HepG2 (cell line): ENCODE results near the gene UACA. TPM values are rescaled to one million over a fixed set of nuclear protein-coding genes. Genes with fewer than 3 reads are reported as not detected.

Experiments
- ATAC-seq: fragments of 200-7000 bp; cut with Tn5 transposase; 3 replicates; pipeline ENCODE4 v1.9.1; 2020; ENCODE audit warnings: mild to moderate bottlenecking, moderate library complexity
- BruUV-seq: library from RNA; stranded (reverse); fragments of 400-500 nt; replicated peaks from 2 replicates; lab custom pipeline; 2021; lab: Mats Ljungman, UMichigan
- CTCF ChIA-PET: fragments of 300-600 bp; formaldehyde crosslinking; extraction: SDS; loops from one replicate; lab custom pipeline; 2021; ENCODE audit warnings: low total read pairs, inconsistent platforms, low intra/inter-chr PET ratio; lab: Yijun Ruan, JAX
- POLR2A ChIA-PET: fragments of 350-600 bp; sonication (Branson Sonifier 250); formaldehyde crosslinking; loops from one replicate; lab custom pipeline; 2020; ENCODE audit warnings: antibody characterized with exemption, inconsistent platforms; lab: Yijun Ruan, JAX
- DNase-seq: peaks from one replicate; pipeline ENCODE4 v3.0.0-alpha.2; 2015; ENCODE audit warnings: low spot score
- FAIRE-seq: peaks from 3 replicates; lab custom pipeline; 2011; peaks lifted over from hg19 to GRCh38; lab: Jason Lieb, UNC
- H2AFZ ChIP-seq: one replicate; pipeline ENCODE4 v1.6.1; 2011; ENCODE audit warnings: low read length, inconsistent platforms
- H3K27ac ChIP-seq: fragments of 300-600 bp; 3 replicates; pipeline ENCODE4 v1.8.0; 2011; ENCODE audit warnings: mixed run types, mild to moderate bottlenecking, mixed read lengths, low read length, inconsistent platforms; ENCODE audit not compliant: insufficient read depth; ENCODE audit errors: extremely low read length
- H3K27me3 ChIP-seq, 2 experiments: fragments of 200-600 bp in 1 of 2; 2 replicates in 1 of 2; 3 replicates in 1 of 2; pipeline versions ENCODE4 v1.6.0 to v1.8.0; 2011; ENCODE audit warnings: low read length in 2 of 2, mild to moderate bottlenecking in 2 of 2, moderate library complexity in 2 of 2, inconsistent platforms in 1 of 2; ENCODE audit not compliant: insufficient read depth in 2 of 2, control insufficient read depth in 1 of 2
- H3K36me3 ChIP-seq, 2 experiments: fragments of 200-600 bp in 1 of 2; replicated peaks in 1 of 2; 2 replicates in 1 of 2; 3 replicates in 1 of 2; pipeline versions ENCODE4 v1.5.1 to v1.8.0; 2011; ENCODE audit warnings: low read length in 2 of 2, inconsistent platforms in 1 of 2; ENCODE audit not compliant: insufficient read depth in 2 of 2, control insufficient read depth in 1 of 2
- H3K4me1 ChIP-seq: 2 replicates; pipeline ENCODE4 v1.5.1; 2012; ENCODE audit warnings: low read length, inconsistent platforms; ENCODE audit not compliant: insufficient read depth
- H3K4me2 ChIP-seq: 2 replicates; pipeline ENCODE4 v1.6.0; 2011; ENCODE audit warnings: low read depth, low read length, inconsistent platforms
- H3K4me3 ChIP-seq, 3 experiments: fragments of 200-600 bp in 1 of 3; sonication (generic), shearing (Covaris generic) in 1 of 3; replicated peaks in 1 of 3; 2 replicates each; pipeline ENCODE4 v1.5.1; 2011 to 2016; ENCODE audit warnings: low read length in 3 of 3, inconsistent platforms in 2 of 3, low read depth in 2 of 3, mild to moderate bottlenecking in 2 of 3, control low read depth in 1 of 3, mixed read lengths in 1 of 3; ENCODE audit not compliant: insufficient read depth in 1 of 3
- H3K79me2 ChIP-seq: one replicate; pipeline ENCODE4 v1.6.1; 2011; ENCODE audit warnings: low read length, inconsistent platforms; ENCODE audit not compliant: insufficient read depth
- H3K9ac ChIP-seq: 2 replicates; pipeline ENCODE4 v1.6.0; 2011; ENCODE audit warnings: mild to moderate bottlenecking, low read depth, low read length, inconsistent platforms; ENCODE audit not compliant: insufficient read depth
- H3K9me3 ChIP-seq: 2 replicates; pipeline ENCODE4 v1.5.1; 2012; ENCODE audit warnings: mild to moderate bottlenecking, low read length
- H4K20me1 ChIP-seq: 2 replicates; pipeline ENCODE4 v1.6.0; 2011; ENCODE audit warnings: inconsistent platforms, mild to moderate bottlenecking, low read length, moderate library complexity; ENCODE audit not compliant: insufficient read depth
- AGO1 ChIP-seq: fragments of 200-400 bp; formaldehyde crosslinking; IDR thresholded peaks from 2 replicates; pipeline ENCODE4 v1.6.1; 2017; ENCODE audit warnings: mild to moderate bottlenecking, low read depth, low read length, moderate library complexity; ENCODE audit not compliant: poor library complexity, severe bottlenecking
- ATF7 ChIP-seq, 2 experiments: fragments of 450-650 bp in 1 of 2; sonication (generic) in 1 of 2; formaldehyde crosslinking in 1 of 2; IDR thresholded peaks; 2 replicates each; pipeline versions ENCODE4 v1.4.0 to v1.6.1; 2016 to 2020; ENCODE audit warnings: antibody characterized with exemption in 1 of 2, mild to moderate bottlenecking in 1 of 2, missing genetic modification reagents in 1 of 2
- CEBPB ChIP-seq: IDR thresholded peaks from 2 replicates; pipeline ENCODE4 v1.6.1; 2011; ENCODE audit warnings: low read depth, low read length, improper control_type of control experiment, borderline replicate concordance
- CREB3 ChIP-seq: sonication (generic); formaldehyde crosslinking; IDR thresholded peaks from 2 replicates; pipeline ENCODE4 v1.5.0; 2020; ENCODE audit warnings: missing genetic modification reagents
- DMAP1 ChIP-seq: IDR thresholded peaks from 2 replicates; pipeline ENCODE4 v1.6.1; 2016
- HNRNPUL1 ChIP-seq: fragments of 200-400 bp; formaldehyde crosslinking; IDR thresholded peaks from 2 replicates; pipeline ENCODE4 v1.6.1; 2017; ENCODE audit warnings: low read depth, mild to moderate bottlenecking, low read length, moderate library complexity
- MTF2 ChIP-seq: sonication (generic); formaldehyde crosslinking; IDR thresholded peaks from 2 replicates; pipeline ENCODE4 v1.5.0; 2020; ENCODE audit warnings: missing genetic modification reagents, borderline replicate concordance
- NFAT5 ChIP-seq: sonication (generic); formaldehyde crosslinking; IDR thresholded peaks from 2 replicates; pipeline ENCODE4 v1.4.0; 2020; ENCODE audit warnings: missing genetic modification reagents
- U2AF1 ChIP-seq: fragments of 200-400 bp; formaldehyde crosslinking; optimal IDR thresholded peaks from 2 replicates; pipeline ENCODE3; 2017; ENCODE audit warnings: mild to moderate bottlenecking, low read depth, low read length
- ZNF180 ChIP-seq: sonication (generic); formaldehyde crosslinking; IDR thresholded peaks from 2 replicates; pipeline ENCODE4 v1.4.0; 2020; ENCODE audit warnings: low read depth, missing genetic modification reagents, borderline replicate concordance
- WGBS: methylation state at CpG from one replicate; pipeline ENCODE4 v1.1.6; 2017; ENCODE audit warnings: low lambda C conversion rate; 5-methylcytosine and 5-hydroxymethylcytosine counted together
- in situ Hi-C: cut with HindIII; loops from 2 replicates; pipeline ENCODE4 v1.10.0; 2017; ENCODE audit warnings: low pct_unique_long_range_greater_than_20kb; ENCODE audit not compliant: extremely low pct_ligation_motif_present
- intact Hi-C: fragments of 100-400 bp; cut with micrococcal nuclease; formaldehyde crosslinking; loops from one replicate; pipeline ENCODE4 v1.10.0; 2022; ENCODE audit not compliant: unreplicated experiment
- polyA plus RNA-seq, 8 experiments: library from polyadenylated mRNA; depleted of rRNA in 3 of 8; stranded (reverse) in 7 of 8; unstranded in 1 of 8; fragments of >200 nt; fragmentation: Illumina TruSeq in 4 of 8; extraction: Trizol in 4 of 8; gene quantifications; 2 replicates each; pipeline versions ENCODE4 v1.2.1 to v1.2.3, GENCODE V29; 2011 to 2016; ENCODE audit warnings: low read depth in 4 of 8, missing spikeins in 1 of 8, mixed read lengths in 1 of 8; ENCODE audit not compliant: insufficient read depth in 1 of 8
- total RNA-seq, 5 experiments: library from RNA; depleted of rRNA; stranded (reverse); fragments of >200 nt; fragmentation: Illumina TruSeq; extraction: Trizol; gene quantifications; 2 replicates each; pipeline ENCODE4 v1.2.3, GENCODE V29; 2016; ENCODE audit warnings: low read depth in 1 of 5
- TF ChIP-seq, protein P1 (sequence below): IDR thresholded peaks from 2 replicates; pipeline ENCODE4 v1.6.1; 2016; ENCODE audit warnings: mild to moderate bottlenecking
- TF ChIP-seq, protein P2 (sequence below): sonication (generic); formaldehyde crosslinking; IDR thresholded peaks from 2 replicates; pipeline ENCODE4 v1.9.0; 2021; ENCODE audit warnings: missing genetic modification reagents, borderline replicate concordance

UACA gene
- total and polyA plus RNA-seq, 2 of the 13 experiments (the other 11 are each of a cell fraction or from before 2014, with no cell fraction given) = 17.8 to 39.2 TPM

DNA sequence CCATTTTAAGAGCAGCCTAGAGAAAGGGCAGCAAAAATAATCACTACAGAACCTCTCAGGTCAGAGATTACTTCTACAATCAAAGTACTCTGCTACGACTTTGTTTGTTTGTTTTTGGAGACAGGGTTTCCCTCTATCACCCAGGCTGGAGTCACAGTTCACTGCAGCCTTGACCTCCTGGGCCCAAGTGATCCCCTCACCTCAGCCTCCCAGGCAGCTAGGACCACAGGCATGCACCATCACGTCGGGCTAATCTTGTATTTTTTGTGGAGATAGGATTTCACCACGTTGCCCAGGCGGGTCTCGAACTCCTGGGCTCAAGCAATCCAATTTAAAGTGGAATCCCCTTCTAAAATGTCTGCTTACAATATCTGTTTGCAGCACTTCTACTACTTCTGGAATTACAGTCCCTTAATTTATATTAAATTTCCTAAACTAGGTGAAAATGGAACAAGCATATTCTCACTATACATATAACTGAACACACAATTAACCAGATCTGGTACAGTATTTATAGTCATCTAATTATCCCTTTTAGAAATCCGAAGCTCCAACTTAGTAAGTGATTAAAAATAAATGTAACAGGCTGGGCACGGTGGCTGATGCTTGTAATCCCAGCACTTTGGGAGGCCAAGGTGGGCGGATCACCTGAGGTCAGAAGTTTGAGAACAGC lies 4.4 kb downstream of the UACA start (continued):
- TF ChIP-seq, protein P1, sequence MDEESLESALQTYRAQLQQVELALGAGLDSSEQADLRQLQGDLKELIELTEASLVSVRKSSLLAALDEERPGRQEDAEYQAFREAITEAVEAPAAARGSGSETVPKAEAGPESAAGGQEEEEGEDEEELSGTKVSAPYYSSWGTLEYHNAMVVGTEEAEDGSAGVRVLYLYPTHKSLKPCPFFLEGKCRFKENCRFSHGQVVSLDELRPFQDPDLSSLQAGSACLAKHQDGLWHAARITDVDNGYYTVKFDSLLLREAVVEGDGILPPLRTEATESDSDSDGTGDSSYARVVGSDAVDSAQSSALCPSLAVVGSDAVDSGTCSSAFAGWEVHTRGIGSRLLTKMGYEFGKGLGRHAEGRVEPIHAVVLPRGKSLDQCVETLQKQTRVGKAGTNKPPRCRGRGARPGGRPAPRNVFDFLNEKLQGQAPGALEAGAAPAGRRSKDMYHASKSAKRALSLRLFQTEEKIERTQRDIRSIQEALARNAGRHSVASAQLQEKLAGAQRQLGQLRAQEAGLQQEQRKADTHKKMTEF (CRISPR knock-in tag) = peak; percentile 53; the same call in 1 of the 2 replicates

- Histone ChIP-seq H3K4me1 (peaks cover 52% of the 10 kb centered on the region), H3K79me2 (peaks cover 44% of the 10 kb centered on the region), H3K27me3 (no peaks in the 10 kb centered on the region), H2AFZ (no peak overlapping the region), H3K9ac (no peak overlapping the region), H3K4me3 (no peak overlapping the region), H3K27ac (no peak overlapping the region), H3K9me3 (no peaks in the 10 kb centered on the region), H3K4me2 (no peak overlapping the region), H3K36me3 (no peaks in the 10 kb centered on the region), H4K20me1 (no peaks in the 10 kb centered on the region)
- ATAC-seq = no peak
- in situ Hi-C loops (no loop called here), intact Hi-C loops (no loop called here)
- BruUV-seq = no TSS peak
- CTCF ChIA-PET = no interaction called here
- 89% methylated on average over 1 of the region's 1 CpG for WGBS
- no peak for FAIRE-seq
- DNase-seq = no peak
- POLR2A ChIA-PET = no interaction called here
- TF ChIP-seq HNRNPUL1 (no peak), NFAT5 (CRISPR knock-in tag) (no peak), ATF7 (IDR thresholded peaks at IDR 0.05) (no peak), ATF7 (CRISPR knock-in tag; IDR thresholded peaks at IDR 0.05) (no peak), ZNF180 (CRISPR knock-in tag) (no peak), DMAP1 (CRISPR knock-in tag) (no peak), MTF2 (CRISPR knock-in tag) (no peak), CREB3 (CRISPR knock-in tag) (no peak), CEBPB (no peak), AGO1 (no peak), U2AF1 (no peak)
- TF ChIP-seq, protein P2, sequence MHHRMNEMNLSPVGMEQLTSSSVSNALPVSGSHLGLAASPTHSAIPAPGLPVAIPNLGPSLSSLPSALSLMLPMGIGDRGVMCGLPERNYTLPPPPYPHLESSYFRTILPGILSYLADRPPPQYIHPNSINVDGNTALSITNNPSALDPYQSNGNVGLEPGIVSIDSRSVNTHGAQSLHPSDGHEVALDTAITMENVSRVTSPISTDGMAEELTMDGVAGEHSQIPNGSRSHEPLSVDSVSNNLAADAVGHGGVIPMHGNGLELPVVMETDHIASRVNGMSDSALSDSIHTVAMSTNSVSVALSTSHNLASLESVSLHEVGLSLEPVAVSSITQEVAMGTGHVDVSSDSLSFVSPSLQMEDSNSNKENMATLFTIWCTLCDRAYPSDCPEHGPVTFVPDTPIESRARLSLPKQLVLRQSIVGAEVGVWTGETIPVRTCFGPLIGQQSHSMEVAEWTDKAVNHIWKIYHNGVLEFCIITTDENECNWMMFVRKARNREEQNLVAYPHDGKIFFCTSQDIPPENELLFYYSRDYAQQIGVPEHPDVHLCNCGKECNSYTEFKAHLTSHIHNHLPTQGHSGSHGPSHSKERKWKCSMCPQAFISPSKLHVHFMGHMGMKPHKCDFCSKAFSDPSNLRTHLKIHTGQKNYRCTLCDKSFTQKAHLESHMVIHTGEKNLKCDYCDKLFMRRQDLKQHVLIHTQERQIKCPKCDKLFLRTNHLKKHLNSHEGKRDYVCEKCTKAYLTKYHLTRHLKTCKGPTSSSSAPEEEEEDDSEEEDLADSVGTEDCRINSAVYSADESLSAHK (CRISPR knock-in tag) = no peak
These were observed 5.7 kb downstream of the UACA start for GRCh38 chr15:70757627-70758026.
